ENCODE measurements around the gene CIROP.

The CIROP gene, protein sequence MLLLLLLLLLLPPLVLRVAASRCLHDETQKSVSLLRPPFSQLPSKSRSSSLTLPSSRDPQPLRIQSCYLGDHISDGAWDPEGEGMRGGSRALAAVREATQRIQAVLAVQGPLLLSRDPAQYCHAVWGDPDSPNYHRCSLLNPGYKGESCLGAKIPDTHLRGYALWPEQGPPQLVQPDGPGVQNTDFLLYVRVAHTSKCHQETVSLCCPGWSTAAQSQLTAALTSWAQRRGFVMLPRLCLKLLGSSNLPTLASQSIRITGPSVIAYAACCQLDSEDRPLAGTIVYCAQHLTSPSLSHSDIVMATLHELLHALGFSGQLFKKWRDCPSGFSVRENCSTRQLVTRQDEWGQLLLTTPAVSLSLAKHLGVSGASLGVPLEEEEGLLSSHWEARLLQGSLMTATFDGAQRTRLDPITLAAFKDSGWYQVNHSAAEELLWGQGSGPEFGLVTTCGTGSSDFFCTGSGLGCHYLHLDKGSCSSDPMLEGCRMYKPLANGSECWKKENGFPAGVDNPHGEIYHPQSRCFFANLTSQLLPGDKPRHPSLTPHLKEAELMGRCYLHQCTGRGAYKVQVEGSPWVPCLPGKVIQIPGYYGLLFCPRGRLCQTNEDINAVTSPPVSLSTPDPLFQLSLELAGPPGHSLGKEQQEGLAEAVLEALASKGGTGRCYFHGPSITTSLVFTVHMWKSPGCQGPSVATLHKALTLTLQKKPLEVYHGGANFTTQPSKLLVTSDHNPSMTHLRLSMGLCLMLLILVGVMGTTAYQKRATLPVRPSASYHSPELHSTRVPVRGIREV

DNA sequence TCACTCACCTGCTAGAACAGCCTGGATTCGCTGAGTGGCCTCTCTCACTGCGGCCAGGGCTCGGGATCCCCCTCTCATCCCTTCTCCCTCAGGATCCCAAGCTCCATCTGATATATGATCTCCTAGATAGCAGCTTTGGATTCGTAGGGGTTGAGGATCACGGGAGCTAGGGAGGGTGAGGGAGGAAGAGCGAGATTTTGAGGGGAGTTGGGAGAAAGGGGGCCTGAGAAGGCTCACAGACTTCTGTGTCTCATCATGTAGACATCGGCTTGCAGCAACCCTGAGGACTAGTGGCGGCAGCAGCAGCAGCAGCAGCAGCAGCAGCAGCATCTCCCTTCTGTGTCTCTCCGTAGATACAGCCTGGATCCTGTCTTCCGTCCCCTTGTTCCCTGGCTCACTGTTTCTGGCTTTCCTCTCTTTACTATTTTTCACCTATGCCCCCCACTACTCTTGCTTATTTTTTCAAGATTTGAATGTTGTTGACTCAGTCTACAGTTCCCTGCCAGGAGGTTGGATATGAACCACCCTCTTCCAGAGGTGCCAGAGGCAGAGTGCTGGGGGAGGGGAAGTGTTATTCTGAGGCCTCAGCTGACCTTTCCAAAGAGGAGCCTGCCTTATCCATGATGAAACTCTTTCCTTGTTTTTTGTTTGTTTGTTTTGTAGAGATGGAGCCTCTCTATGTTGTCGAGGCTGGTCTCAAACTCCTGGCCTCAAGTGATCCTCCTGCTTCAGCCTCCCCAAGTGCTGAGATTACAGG lies at the start of gene CIROP:
Gene CIROP (minus strand): TSS at position 399 of the 757 bp plus-strand sequence. CDS start 69 bp downstream, at position 330.
- no peak for DNase-seq

DNA sequence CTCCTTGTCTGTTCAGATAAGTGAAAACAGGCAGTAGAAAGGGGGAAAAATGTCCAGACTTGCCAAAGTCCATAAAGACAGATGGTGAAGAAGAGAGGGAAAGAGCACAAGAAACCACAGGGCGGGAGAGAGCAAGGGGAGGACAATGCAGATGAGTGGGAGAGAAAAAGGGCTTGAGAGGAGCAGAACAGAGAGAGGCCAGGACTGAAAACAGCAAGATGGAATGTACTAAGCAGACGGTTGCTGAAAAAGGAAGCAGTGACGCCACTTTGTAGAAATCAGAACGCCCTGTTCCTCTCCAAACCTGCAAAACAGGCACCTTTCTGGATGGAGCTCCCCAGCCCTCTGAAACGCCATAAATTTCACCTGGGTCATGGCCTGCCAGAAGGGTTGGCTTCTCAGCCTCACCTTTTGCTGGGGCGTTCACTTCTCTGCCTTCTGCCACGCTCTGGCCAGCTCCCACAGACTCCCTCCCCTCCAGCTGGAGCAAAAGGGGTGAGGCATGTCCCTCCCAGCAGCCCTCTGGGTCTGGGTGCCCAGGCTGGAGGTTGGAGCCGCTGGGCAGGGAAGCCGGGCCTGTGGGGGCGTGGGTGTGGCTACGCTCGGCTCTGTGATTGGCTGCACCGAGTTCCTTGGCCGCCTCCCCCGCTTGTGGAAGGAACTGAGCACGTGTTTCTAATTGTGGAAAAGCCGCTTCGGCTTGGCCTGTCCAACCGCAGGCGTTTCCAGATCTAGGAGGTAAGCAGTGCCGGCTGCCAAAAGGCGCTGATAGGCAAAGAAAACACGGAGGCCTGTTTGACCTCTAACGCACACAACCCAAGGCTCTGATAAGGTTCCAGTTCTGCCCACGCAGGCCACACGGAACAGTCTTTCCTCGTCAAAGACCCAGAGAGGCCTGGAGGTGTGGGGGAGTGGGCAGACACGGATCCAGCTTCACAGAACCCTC lies 49.3 kb upstream of the CIROP start:
- DNase-seq = no peak

DNA sequence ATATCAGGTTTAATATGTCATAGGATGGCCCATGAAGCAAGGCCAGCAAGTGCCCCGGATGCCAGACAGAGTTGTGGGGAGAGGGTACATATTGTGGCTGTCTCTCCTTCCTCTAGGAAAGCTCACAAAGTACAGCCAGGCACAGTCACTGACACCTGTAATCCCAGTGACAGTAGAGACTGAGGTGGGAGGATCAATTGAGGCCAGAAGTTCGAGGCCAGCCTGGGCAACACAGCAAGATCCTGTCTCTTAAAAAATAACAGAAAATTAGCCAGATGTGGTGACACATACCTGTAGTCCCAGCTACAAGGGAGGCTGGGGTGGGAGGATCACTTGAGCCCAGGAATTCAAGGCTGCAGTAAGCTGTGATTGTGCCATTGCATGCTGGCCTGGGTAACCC lies 46.6 kb upstream of the CIROP start:
- no peak for DNase-seq

DNA sequence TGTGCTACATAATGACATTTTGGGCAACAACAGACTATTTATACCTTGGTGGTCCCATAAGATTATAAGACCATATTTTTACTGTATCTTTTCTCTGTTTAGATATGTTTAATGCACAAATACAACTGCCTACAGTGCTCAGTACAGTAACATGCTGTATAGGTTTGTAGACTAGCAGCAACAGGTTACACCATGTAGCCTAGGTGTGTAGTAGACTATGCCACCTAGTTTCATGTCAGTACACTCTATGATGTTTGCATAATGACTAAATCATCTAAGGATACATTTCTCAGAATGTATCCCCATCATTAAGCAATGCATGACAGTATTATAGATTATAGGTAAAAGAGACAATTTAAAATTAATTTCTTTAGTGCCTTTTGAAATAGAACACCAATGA lies 45.0 kb upstream of the CIROP start:
- DNase-seq = no peak

DNA sequence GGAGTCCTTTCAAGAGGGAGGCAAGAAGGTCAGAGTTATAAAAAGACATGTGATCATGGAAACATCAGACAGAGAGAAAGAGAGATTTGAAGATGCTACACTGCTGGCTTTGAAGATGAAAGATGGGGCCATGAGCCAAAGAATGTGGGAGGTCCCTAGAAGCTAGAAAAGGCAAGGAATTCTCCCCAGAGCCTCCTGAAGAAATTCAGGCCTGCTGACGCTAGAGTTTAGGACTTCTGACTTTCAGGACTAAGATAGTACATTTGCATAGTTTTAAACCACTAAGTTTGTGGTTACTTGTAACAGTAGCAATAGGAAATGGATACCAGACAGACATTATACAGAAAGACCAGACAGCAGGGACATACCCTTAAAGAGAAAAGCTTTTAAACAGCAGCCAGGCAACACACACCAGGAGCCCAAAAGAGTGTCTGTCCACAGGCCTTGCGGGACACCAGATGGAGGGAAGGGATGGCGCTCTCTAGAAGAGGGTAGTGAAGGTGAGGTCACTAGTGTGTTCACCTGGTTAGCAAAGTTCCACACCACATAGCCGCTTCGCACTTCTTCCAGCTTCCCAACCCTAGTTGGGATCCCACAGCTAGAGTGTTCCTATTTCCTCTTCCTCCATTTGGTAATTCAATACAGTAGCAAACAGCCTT lies 43.9 kb upstream of the CIROP start:
- DNase-seq = no peak

DNA sequence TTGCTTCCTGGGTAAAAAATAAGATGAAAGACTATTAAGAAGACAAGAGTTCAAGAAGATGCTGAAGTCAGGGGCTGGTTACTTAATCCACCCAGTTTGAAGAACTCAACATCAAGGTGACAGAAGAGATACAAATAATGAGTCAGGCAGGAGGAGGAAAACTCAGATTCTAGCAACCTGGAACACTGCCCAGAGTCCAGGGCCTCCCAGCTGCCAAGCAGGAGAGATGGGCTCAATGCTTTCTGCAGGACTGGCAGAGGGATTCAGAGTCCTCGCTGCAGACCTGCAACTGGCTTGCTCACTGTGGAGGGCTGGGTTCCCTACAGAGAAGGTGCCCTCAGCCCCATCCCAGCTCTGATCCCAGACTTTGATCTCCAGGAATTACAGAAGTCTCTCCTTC lies 42.9 kb upstream of the CIROP start:
- no peak for DNase-seq

DNA sequence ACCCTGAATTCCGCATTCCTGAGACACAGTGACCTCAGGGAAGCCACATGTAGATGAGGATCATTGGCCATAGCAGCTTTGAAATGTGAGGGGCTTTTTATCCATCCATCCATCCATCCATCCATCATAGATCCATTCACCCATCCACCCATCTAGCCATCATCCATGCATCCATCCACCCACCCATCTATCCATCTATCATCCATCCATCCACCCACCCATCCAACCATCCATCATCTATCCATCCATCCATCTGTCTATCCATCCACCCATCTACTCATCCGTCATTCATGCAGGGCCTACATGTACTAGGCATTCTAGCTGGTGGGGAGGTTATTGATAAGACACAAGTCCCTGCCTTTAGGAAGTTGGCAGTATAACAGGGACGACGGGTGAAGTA lies 42.2 kb upstream of the CIROP start:
- DNase-seq = no peak

DNA sequence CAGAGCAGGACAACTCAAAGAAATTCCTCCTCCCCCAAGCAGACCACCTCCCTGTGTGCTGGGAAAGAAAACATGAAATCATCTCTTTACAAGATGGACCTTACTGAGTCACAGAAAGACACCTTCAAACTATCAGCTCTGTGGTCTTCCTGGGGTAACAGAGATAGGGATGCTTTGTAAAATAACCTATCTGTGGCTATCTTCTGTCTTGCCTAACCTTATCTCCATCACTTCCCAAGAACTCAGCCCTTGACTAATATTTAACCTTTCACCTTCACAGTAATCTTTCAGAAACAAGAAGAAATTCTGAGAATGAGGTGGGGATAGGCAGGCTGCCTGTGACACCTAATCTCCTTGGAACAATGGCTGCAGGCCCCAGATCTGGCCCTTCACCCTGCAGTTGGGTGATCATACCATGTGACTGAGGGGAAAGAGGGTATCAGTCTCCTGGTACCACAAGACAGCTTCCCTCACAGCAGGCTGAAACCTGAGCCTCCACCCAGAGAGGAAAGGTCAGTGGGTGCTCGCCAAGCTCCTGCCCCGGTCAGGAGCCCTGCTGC lies 41.6 kb upstream of the CIROP start:
- no peak for DNase-seq

DNA sequence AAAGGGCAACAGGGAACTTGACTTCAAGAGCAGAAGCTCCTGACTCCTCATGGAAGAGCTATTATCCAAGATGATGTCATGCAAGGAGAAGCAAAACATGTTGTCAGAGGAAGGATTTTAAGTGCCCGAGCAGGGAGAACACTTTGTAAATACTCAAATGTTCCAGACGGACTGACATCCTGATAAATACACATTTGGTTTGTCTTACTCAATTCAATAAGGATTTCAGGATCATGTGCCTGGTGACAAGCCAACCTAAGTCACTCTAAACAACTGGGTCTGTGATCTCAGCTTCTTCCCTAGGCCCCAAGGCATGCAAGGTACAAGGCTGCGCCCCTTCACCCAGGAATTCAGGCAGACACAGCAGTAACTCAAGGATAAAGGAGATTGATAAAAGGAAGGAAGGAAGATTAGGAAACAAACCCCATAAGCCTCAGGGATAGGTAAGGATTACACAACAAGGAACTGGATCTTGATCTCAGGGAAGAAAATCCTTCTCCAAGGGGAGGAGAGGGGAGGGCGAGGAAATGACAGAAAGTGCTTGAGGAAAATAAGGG lies 41.1 kb upstream of the CIROP start:
- DNase-seq = no peak

DNA sequence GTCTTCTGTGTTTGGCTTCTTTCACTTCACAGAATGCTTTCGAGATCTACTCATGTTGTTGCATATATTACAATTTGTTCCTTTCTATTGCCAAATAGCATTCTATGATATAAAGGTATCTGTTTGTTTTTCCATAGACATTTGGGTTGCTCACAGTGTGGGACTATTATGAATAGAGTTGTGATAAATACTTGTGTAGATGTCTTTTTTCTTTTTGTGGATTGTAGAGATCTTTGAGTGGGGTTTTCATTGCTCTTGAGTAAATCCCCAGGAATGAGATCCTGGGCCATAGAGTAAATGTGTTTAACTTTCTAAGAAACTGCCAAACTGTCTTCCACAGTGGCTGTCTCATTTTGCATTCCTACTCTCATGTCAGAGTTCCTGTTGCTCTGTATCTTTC lies 39.1 kb upstream of the CIROP start:
- no peak for DNase-seq

DNA sequence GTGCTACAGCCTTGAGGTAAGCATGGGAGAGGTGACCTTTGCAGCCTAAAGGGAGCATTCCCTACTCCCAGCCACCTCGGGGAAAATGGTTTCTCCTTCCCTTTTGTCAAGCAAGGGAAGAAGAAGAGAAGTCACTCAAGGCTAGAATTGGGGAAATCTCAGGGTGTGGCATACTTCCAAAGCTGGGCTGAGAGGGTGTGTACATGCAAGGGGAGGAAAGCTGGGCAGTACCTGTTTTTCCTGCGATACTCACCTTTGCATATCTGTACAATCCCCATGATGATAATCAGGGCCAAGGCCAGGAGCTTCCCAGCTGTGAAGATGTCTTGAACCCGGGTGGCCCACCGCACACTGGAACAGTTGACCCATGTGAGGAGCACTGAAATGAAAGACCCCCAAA lies 38.0 kb upstream of the CIROP start:
- no peak for DNase-seq

DNA sequence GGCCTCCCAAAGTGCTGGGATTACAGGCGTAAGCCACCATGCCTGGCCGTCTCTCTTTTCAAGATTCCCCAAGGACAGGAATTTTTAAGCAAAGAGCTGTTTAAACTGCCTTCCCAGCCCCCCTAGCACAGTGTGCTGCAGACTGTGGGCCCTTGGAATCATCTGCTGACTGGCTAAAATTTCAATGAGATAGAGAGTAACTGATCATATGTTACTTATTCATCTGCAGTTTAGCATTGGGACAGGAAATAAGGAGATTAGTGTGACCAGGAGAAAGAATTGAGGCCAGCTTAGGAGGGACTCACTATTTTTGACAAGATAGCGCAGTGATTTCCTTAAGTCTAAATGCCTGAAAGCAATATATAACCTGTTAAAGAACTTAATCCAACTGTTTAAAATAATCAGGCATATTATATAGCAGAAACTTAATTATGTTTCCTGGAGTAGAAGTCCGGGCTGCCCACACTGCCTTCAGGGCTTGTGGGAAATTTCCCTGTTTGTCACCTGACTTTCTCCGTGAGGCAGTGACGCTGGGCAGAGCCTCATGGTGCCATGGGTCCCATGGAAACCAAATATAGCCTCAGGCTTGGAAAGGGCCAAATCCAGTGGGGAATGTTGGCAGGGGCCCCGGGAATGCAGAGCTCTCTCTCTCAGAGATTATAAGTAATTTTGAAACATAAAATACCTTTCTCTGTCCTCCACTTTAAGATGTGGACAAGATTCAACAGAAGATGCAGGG lies 37.1 kb upstream of the CIROP start:
- DNase-seq = no peak

DNA sequence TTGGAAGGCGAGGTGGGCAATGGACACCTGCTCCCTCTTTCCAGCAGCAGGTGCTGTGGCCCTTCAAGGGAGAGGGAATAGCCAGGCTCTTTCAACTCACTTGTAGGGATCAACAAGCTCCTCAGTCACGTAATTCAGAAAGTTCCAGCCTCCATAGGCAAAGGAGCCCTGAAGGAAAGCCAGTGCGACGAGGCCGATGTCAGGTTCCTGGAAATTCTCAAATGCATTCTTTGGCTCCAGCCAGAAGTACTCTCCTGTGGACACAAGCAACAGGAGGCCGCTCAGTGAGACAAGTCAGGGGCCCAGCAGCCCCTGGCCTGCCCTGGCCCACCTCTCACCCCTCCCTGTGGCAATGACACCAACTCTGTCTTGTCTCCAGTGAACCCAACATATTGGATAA lies 35.6 kb upstream of the CIROP start:
- no peak for DNase-seq

DNA sequence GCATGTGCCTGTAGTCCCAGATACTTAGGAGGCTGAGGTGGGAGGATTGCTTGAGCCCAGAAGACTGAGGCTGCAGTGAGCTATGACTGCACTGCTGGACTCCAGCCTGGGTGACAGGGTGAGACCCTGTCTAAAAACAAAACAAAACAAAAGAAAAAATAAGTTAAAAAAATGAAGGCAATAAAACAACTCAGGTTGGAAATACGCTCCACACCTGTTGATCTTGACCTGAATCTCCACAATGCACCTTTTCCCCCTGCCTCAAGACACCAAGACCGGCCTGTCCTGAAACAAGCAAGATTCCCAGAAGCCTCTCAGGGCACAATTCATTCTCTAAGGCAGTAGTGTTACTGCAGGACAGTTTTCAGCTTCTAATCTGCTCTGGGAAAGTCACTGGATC lies 35.1 kb upstream of the CIROP start:
- DNase-seq = no peak

DNA sequence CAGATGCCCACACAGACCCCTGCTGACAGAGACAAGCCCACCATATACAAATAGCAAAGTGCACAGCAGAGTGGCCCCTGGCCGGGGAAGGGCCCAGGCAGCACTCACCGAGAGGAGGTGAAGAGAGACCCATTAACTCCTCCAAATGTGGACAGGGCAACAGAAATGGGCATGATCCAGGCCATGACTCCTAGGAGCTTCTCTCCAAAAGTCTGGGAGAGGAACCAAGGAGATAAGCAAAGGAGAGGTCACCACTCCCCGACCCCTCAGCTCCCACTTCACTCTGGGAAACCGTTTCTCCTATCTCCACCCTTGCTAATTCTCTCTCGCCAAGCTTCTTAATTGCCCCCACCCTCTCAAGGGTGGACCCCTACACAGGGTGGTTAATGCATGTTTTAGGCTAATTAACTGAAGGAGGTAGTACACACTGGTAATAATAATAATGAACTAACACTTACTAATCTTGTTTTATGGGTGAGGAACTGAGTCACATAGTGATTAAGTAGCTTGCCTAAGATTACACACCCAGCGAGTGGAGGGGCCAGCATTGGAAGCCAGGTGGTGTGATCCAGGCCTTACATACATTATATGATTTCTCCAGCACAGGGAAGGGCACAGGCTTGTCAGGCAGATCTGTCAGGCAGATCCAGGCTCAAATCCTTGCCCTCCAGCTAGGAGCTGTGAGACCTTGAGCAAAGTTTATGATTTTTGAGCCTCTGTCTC lies 33.2 kb upstream of the CIROP start:
- no peak for DNase-seq

DNA sequence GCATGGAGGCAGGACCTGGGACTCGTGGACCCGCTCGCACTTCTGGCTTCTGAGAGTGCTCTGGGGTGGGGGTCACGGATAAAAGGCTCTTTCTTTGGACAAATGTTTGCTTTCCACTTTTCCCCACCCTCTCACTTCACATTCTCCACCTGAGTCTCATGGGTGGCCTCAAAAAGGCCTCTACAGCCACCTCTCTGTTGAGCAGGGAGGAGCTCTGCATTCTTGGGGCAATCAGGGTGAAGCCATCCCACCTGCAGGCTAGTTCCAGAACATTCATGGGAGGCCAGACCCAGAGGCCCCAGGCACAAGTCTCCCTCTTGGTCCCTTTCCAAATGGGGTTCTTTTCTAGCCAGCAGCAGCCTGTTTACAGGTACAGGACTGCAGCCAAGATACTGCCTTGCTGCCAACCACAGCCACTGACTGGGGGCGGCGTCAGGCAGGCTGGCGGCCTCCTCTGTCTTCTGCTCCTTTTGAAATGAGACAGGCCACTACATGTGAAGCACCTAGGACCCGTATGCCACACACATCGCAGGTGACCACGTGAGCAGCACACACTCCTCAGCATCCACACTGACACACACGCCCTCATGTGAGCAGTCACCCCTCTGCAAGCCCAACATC lies 32.5 kb upstream of the CIROP start:
- DNase-seq = no peak

DNA sequence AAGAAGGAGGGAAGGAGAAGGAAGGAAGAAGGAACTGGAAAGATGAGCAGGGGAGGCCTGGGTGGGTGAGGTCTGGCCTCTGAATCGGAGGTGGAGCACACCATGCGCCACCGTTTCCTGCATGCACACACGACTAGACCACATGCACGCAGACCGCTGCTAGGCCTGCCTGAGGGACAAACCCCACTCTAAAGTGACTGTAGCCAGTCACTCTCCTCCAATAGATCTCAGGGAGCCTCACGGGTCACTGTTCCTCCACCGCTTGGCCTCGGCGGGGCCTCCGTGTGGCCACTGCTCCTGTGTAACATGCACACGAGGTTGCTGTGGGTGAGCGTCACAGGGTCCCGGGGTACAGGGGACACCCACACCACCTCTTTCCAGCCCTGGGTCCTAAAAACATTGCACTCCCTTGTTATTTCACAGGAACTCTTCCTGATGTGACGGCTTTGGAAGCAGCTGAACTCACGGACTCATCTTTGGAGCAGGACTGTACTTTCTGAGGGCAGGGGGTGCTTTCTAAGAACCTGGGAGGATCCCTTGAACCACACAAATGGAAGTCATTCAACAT lies 31.9 kb upstream of the CIROP start:
- no peak for DNase-seq

DNA sequence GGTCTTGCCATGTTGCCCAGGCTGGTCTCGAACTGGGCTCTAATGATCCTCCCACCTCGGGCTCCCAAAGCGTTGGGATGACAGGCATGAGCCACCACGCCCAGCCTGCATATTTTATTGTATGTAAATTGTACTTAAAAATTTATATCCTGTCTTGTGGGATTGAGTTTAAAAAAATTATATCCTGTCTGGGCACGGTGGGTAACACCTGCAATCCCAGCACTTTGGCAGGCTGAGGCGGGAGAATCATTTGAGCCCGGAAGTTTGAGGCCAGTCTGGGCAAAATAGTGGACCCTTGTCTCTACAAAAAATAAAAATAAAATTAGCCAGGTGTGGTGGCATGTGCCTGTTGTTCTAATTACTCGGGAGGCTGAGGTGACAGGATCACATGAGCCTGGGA lies 28.2 kb upstream of the CIROP start:
- DNase-seq = no peak

DNA sequence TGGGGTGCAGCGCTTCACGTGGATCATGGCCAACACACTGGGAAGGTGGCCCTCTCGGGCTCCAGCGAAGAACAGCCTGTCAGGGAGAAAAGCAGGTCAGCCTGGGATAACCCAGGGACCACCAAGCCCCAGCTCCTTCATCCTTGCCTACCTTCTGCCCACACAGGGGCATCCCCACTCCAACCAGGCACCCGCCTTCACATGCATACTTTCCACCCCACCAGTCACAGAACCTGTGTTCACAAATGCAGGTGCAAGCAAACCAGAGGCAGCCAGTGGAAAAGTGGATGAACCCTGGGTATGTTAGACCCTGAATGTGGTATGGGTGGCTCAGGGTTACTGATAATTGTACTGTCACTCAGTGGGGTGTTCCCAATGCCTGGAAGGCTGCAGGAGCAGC lies 26.7 kb upstream of the CIROP start:
- no peak for DNase-seq
